ENCODE data around the gene BRSK1. TPM values are rescaled to one million over a fixed set of nuclear protein-coding genes. Genes with fewer than 3 reads are reported as not detected.

Gene BRSK1
- total and polyA plus RNA-seq, 10 of the 15 experiments (the other 5 are each of a cell fraction or from before 2014, with no cell fraction given) = 0.03 to 0.76 (median 0.25) TPM; not detected in 4

DNA sequence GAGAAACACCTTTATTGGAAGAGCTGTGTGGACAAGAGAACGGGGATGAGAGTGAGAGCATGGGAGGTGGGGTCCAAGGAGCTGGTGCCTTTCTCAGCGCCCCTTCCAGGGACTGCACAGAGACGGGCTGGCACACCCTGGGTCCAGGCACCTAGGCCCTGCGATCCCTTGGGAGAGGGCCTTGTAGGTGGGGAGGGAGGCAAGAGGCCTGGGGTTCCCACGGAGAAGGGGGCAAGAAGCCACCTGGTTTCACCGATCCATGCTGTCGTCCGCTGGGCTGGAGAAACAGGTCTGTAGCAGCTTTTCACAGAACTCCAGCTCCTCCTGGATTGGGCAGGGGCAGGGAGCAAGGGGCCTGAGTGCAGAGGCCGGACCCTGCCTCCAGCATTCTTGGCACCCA, 21.4 kb upstream of the BRSK1 start:
- WGBS (ENCODE audit: insufficient coverage, insufficient replicate concordance, low lambda C conversion rate, missing lambda C conversion rate) = 85% methylated on average over 9 of the region's 9 CpGs
- ChIA-PET SMC1A (ENCODE audit: uncharacterized antibody, unreplicated experiment) (no interaction called here), CTCF (no interaction called here), RAD21 (ENCODE audit: unreplicated experiment) (no interaction called here), POLR2A (no interaction called here)
- H3K79me2 ChIP-seq (ENCODE audit: control insufficient read depth, insufficient read depth, low read length) = peaks cover 17% of the 10 kb centered on the region
- FAIRE-seq = no peak
- no peak for DNase-seq (ENCODE audit: low read depth, low spot score)
- no peak overlapping the region for H3K9ac ChIP-seq (ENCODE audit: control insufficient read depth, insufficient read depth, low read length)
- no peak overlapping the region for H3K4me2 ChIP-seq (ENCODE audit: control insufficient read depth, insufficient read depth)
- no peaks in the 10 kb centered on the region for H3K4me1 ChIP-seq (ENCODE audit: control insufficient read depth, insufficient read depth, low read length)
- H3K9me3 ChIP-seq (replicated peaks; ENCODE audit: control insufficient read depth, insufficient read depth, low read length) = no peaks in the 10 kb centered on the region
- peaks cover 5% of the 10 kb centered on the region; the same call in 1 of the 2 replicates for H4K20me1 ChIP-seq (ENCODE audit: control insufficient read depth, insufficient read depth)
- H3K36me3 ChIP-seq (ENCODE audit: control insufficient read depth in 2 of 2, insufficient read depth in 2 of 2, low read length in 1 of 2) = no peaks in the 10 kb centered on the region; a peak in 1 of 4 replicates
- H3K4me3 ChIP-seq = no peak overlapping the region
- no peak for ATAC-seq
- TF ChIP-seq MYC (IDR thresholded peaks at IDR 0.05; ENCODE audit: insufficient read depth, insufficient read length, insufficient replicate concordance, low read length, severe bottlenecking) (no peak), RFX5 (IDR thresholded peaks at IDR 0.05; ENCODE audit: low read depth, low read length) (no peak), RELA (IDR thresholded peaks at IDR 0.05; ENCODE audit: borderline replicate concordance, partially characterized antibody) (no peak), FOXK2 (IDR thresholded peaks at IDR 0.05) (no peak), SRF (IDR thresholded peaks at IDR 0.05; ENCODE audit: low read depth in 2 of 2, low read length in 2 of 2) (no peak), ZNF384 (IDR thresholded peaks at IDR 0.05; ENCODE audit: borderline replicate concordance, low read depth, low read length) (no peak), CREM (IDR thresholded peaks at IDR 0.05; ENCODE audit: low read depth) (no peak), ZBED1 (IDR thresholded peaks at IDR 0.05; ENCODE audit: borderline replicate concordance) (no peak), GATAD2B (conservative IDR thresholded peaks at IDR 0.05; ENCODE audit: low read depth) (no peak)
- TF ChIP-seq, protein P1, sequence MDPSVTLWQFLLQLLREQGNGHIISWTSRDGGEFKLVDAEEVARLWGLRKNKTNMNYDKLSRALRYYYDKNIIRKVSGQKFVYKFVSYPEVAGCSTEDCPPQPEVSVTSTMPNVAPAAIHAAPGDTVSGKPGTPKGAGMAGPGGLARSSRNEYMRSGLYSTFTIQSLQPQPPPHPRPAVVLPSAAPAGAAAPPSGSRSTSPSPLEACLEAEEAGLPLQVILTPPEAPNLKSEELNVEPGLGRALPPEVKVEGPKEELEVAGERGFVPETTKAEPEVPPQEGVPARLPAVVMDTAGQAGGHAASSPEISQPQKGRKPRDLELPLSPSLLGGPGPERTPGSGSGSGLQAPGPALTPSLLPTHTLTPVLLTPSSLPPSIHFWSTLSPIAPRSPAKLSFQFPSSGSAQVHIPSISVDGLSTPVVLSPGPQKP (IDR thresholded peaks at IDR 0.05; ENCODE audit: low read depth, low read length) = no peak
- TF ChIP-seq, protein P2, sequence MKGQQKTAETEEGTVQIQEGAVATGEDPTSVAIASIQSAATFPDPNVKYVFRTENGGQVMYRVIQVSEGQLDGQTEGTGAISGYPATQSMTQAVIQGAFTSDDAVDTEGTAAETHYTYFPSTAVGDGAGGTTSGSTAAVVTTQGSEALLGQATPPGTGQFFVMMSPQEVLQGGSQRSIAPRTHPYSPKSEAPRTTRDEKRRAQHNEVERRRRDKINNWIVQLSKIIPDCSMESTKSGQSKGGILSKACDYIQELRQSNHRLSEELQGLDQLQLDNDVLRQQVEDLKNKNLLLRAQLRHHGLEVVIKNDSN (IDR thresholded peaks at IDR 0.05; ENCODE audit: borderline replicate concordance, extremely low read length, insufficient read depth, low read depth, low read length) = no peak
- intact Hi-C loops (cut with micrococcal nuclease; ENCODE audit: unreplicated experiment) = no loop called here
- H2AFZ ChIP-seq (ENCODE audit: control insufficient read depth, low read depth, low read length) = no peak overlapping the region
- BruUV-seq (replicated peaks) = no TSS peak
- no peaks in the 10 kb centered on the region for H3K27me3 ChIP-seq (replicated peaks in 1 of 2; ENCODE audit: control insufficient read depth in 2 of 2, insufficient read depth in 2 of 2, low read length in 1 of 2)
- in situ Hi-C loops (cut with MboI) = no loop called here
- no peak overlapping the region for H3K27ac ChIP-seq (ENCODE audit: control insufficient read depth, insufficient read depth)
